HEK293 (cell line): ENCODE measurements around the gene ARIH2.

Experiments used
- CTCF ChIA-PET: fragments of 350-600 bp; formaldehyde crosslinking; extraction: SDS; loops from one replicate; lab custom pipeline; 2021; ENCODE audit warnings: antibody characterized with exemption; lab: Yijun Ruan, JAX
- POLR2A ChIA-PET: fragments of 300-600 bp; formaldehyde crosslinking; extraction: SDS; loops from one replicate; lab custom pipeline; 2020; ENCODE audit warnings: antibody characterized with exemption, inconsistent platforms; lab: Yijun Ruan, JAX
- H3K27ac ChIP-seq: fragments of 200-500 bp; sonication (Bioruptor generic); 2 replicates; pipeline ENCODE4 v1.5.1; 2014; ENCODE audit warnings: low read depth, low read length, control low read depth, inconsistent platforms; ENCODE audit errors: extremely low read depth
- H3K36me3 ChIP-seq, 2 experiments: fragments of 200-500 bp in 1 of 2; sonication (Bioruptor generic) in 1 of 2; 1 replicate in 1 of 2; 2 replicates in 1 of 2; pipeline ENCODE4 v1.5.1; 2014 to 2017; ENCODE audit warnings: inconsistent platforms in 2 of 2, low read length in 2 of 2; ENCODE audit not compliant: control insufficient read depth in 2 of 2, insufficient read depth in 1 of 2
- H3K4me1 ChIP-seq: fragments of 200-500 bp; sonication (Bioruptor generic); 2 replicates; pipeline ENCODE4 v1.5.1; 2014; ENCODE audit warnings: mild to moderate bottlenecking, low read length, inconsistent platforms; ENCODE audit not compliant: control insufficient read depth, insufficient read depth
- H3K4me3 ChIP-seq: 2 replicates; pipeline ENCODE4 v1.5.1; 2011; ENCODE audit warnings: low read depth, mild to moderate bottlenecking, control low read depth, low read length, moderate library complexity
- H3K9me3 ChIP-seq: fragments of 200-500 bp; sonication (Bioruptor generic); 2 replicates; pipeline ENCODE4 v1.5.1; 2014; ENCODE audit warnings: low read depth, low read length, inconsistent platforms; ENCODE audit not compliant: control insufficient read depth, insufficient read depth
- BCL11B ChIP-seq: fragments of 450-650 bp; formaldehyde crosslinking; IDR thresholded peaks from 2 replicates; pipeline ENCODE4 v1.5.1; 2016; ENCODE audit warnings: low read depth, missing biosample characterization, missing genetic modification characterization
- HOXC10 ChIP-seq: sonication (generic); formaldehyde crosslinking; IDR thresholded peaks from 2 replicates; pipeline ENCODE4 v1.8.1; 2023; ENCODE audit warnings: mild to moderate bottlenecking, missing genetic modification reagents
- KLF8 ChIP-seq: fragments of 450-650 bp; formaldehyde crosslinking; IDR thresholded peaks from 2 replicates; pipeline ENCODE4 v1.5.1; 2016; ENCODE audit warnings: missing biosample characterization, missing genetic modification characterization
- MEIS1 ChIP-seq: sonication (generic); formaldehyde crosslinking; IDR thresholded peaks from 2 replicates; pipeline ENCODE4 v1.8.1; 2022; ENCODE audit warnings: missing genetic modification reagents, mild to moderate bottlenecking, borderline replicate concordance
- MYNN ChIP-seq: fragments of 450-650 bp; formaldehyde crosslinking; IDR thresholded peaks from 2 replicates; pipeline ENCODE4 v1.5.1; 2016; ENCODE audit warnings: missing biosample characterization, missing genetic modification characterization, borderline replicate concordance
- MZF1 ChIP-seq: fragments of 450-650 bp; formaldehyde crosslinking; IDR thresholded peaks from 2 replicates; pipeline ENCODE4 v1.5.1; 2017; ENCODE audit warnings: missing biosample characterization, missing genetic modification characterization, borderline replicate concordance
- OSR2 ChIP-seq: fragments of 450-650 bp; formaldehyde crosslinking; IDR thresholded peaks from 2 replicates; pipeline ENCODE4 v1.5.1; 2016; ENCODE audit warnings: missing biosample characterization, missing genetic modification characterization
- REPIN1 ChIP-seq: fragments of 450-650 bp; formaldehyde crosslinking; IDR thresholded peaks from 2 replicates; pipeline ENCODE4 v1.5.1; 2017; ENCODE audit warnings: missing biosample characterization, missing genetic modification characterization, low read depth
- SP7 ChIP-seq: fragments of 450-650 bp; formaldehyde crosslinking; IDR thresholded peaks from 2 replicates; pipeline ENCODE4 v1.5.1; 2016; ENCODE audit warnings: missing biosample characterization, missing genetic modification characterization
- ZBTB20 ChIP-seq: fragments of 450-650 bp; formaldehyde crosslinking; IDR thresholded peaks from 2 replicates; pipeline ENCODE4 v1.5.1; 2016; ENCODE audit warnings: missing biosample characterization, missing genetic modification characterization
- ZBTB8A ChIP-seq: fragments of 450-650 bp; formaldehyde crosslinking; IDR thresholded peaks from 2 replicates; pipeline ENCODE4 v1.5.1; 2016; ENCODE audit warnings: missing biosample characterization, missing genetic modification characterization
- ZFP69B ChIP-seq: fragments of 450-650 bp; formaldehyde crosslinking; IDR thresholded peaks from 2 replicates; pipeline ENCODE4 v1.5.1; 2016; ENCODE audit warnings: missing biosample characterization, missing genetic modification characterization
- ZNF10 ChIP-seq: fragments of 450-650 bp; formaldehyde crosslinking; IDR thresholded peaks from 2 replicates; pipeline ENCODE4 v1.5.1; 2017; ENCODE audit warnings: missing biosample characterization, missing genetic modification characterization
- ZNF121 ChIP-seq: fragments of 450-650 bp; formaldehyde crosslinking; IDR thresholded peaks from 2 replicates; pipeline ENCODE4 v1.5.1; 2016; ENCODE audit warnings: missing biosample characterization, missing genetic modification characterization
- ZNF133 ChIP-seq: fragments of 450-650 bp; formaldehyde crosslinking; IDR thresholded peaks from 2 replicates; pipeline ENCODE4 v1.5.1; 2016; ENCODE audit warnings: missing biosample characterization, missing genetic modification characterization
- ZNF16 ChIP-seq: fragments of 450-650 bp; formaldehyde crosslinking; IDR thresholded peaks from 2 replicates; pipeline ENCODE4 v1.5.1; 2016; ENCODE audit warnings: low read depth, missing biosample characterization, missing genetic modification characterization
- ZNF174 ChIP-seq: fragments of 450-650 bp; formaldehyde crosslinking; IDR thresholded peaks from 2 replicates; pipeline ENCODE4 v1.5.0; 2017; ENCODE audit warnings: missing biosample characterization, mild to moderate bottlenecking, missing genetic modification characterization
- ZNF211 ChIP-seq: fragments of 450-650 bp; formaldehyde crosslinking; IDR thresholded peaks from 2 replicates; pipeline ENCODE4 v1.5.1; 2016; ENCODE audit warnings: low read depth, missing biosample characterization, missing genetic modification characterization
- ZNF366 ChIP-seq: fragments of 450-650 bp; formaldehyde crosslinking; conservative IDR thresholded peaks from 2 replicates; pipeline ENCODE4 v1.5.1; 2016; ENCODE audit warnings: missing biosample characterization, missing genetic modification characterization
- ZNF394 ChIP-seq: fragments of 450-650 bp; formaldehyde crosslinking; IDR thresholded peaks from 2 replicates; pipeline ENCODE4 v1.5.1; 2016; ENCODE audit warnings: missing biosample characterization, missing genetic modification characterization, mild to moderate bottlenecking, moderate library complexity, borderline replicate concordance
- ZNF404 ChIP-seq: fragments of 450-650 bp; formaldehyde crosslinking; IDR thresholded peaks from 2 replicates; pipeline ENCODE4 v1.5.1; 2017; ENCODE audit warnings: missing biosample characterization, missing genetic modification characterization
- ZNF433 ChIP-seq: fragments of 450-650 bp; formaldehyde crosslinking; IDR thresholded peaks from 2 replicates; pipeline ENCODE4 v1.5.1; 2016; ENCODE audit warnings: missing biosample characterization, missing genetic modification characterization, low read depth
- ZNF521 ChIP-seq: fragments of 450-650 bp; formaldehyde crosslinking; IDR thresholded peaks from 2 replicates; pipeline ENCODE4 v1.5.1; 2017; ENCODE audit warnings: missing biosample characterization, mild to moderate bottlenecking, missing genetic modification characterization
- ZNF560 ChIP-seq: fragments of 450-650 bp; formaldehyde crosslinking; IDR thresholded peaks from 2 replicates; pipeline ENCODE4 v1.5.1; 2017; ENCODE audit warnings: missing biosample characterization, missing genetic modification characterization, borderline replicate concordance
- ZNF561 ChIP-seq: fragments of 450-650 bp; IDR thresholded peaks from 2 replicates; pipeline ENCODE4 v1.5.1; 2018; ENCODE audit warnings: missing biosample characterization, missing genetic modification characterization, borderline replicate concordance
- ZNF660 ChIP-seq: fragments of 450-650 bp; IDR thresholded peaks from 2 replicates; pipeline ENCODE4 v1.5.1; 2018; ENCODE audit warnings: missing biosample characterization, mild to moderate bottlenecking, missing genetic modification characterization
- ZNF776 ChIP-seq: fragments of 450-650 bp; formaldehyde crosslinking; IDR thresholded peaks from 2 replicates; pipeline ENCODE4 v1.5.0; 2017; ENCODE audit warnings: missing biosample characterization, missing genetic modification characterization, borderline replicate concordance
- ZNF777 ChIP-seq: fragments of 450-650 bp; formaldehyde crosslinking; IDR thresholded peaks from 2 replicates; pipeline ENCODE4 v1.5.1; 2017; ENCODE audit warnings: missing biosample characterization, missing genetic modification characterization, borderline replicate concordance
- ZNF791 ChIP-seq: fragments of 450-650 bp; formaldehyde crosslinking; IDR thresholded peaks from 2 replicates; pipeline ENCODE4 v1.5.1; 2016; ENCODE audit warnings: missing biosample characterization, missing genetic modification characterization
- ZSCAN23 ChIP-seq: fragments of 450-650 bp; formaldehyde crosslinking; IDR thresholded peaks from 2 replicates; pipeline ENCODE4 v1.5.1; 2016; ENCODE audit warnings: missing biosample characterization, missing genetic modification characterization
- ZXDB ChIP-seq: fragments of 450-650 bp; formaldehyde crosslinking; IDR thresholded peaks from 2 replicates; pipeline ENCODE4 v1.5.1; 2016; ENCODE audit warnings: missing biosample characterization, missing genetic modification characterization
- TF ChIP-seq, protein P1 (sequence below): fragments of 450-650 bp; formaldehyde crosslinking; IDR thresholded peaks from 2 replicates; pipeline ENCODE4 v1.5.1; 2016; ENCODE audit warnings: missing biosample characterization, missing genetic modification characterization
- TF ChIP-seq, protein P2 (sequence below): fragments of 450-650 bp; formaldehyde crosslinking; IDR thresholded peaks from 2 replicates; pipeline ENCODE4 v1.5.1; 2017; ENCODE audit warnings: missing biosample characterization, missing genetic modification characterization

ARIH2 gene

DNA sequence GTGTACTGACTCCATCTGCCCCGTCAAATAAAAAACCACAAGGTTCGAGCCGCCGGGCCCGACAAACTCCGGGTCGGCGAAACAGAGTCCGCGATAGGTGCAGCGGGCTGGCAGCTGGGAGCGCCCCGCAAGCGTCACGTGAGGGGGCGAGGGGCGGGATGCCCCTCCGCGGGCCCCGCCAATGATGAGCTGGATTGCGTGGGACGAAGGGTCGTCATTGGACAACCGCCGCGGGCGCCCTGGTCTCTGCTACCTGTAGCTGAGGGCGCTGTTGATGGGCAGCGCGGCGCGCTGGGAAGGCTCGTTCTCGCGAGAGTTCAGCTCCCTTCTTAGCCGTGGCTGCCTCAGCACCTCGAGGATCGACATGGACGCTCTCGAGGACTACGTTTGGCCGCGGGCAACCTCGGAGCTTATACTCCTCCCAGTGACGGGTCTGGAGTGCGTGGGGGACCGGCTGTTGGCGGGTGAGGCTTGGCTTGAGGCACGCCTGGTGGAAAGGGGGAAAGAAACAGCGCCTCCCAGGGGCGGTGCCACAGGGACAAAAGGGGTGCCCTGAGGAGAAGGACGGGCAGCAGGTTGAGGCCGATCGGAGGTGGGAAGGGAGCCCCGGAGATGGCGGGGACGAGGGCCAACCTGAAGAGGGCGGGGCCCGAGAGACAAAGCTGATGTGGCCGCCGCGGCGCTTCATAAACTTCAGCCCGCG lies 88.6 kb downstream of the ARIH2 start, which contains the start of gene WDR6 (continued):
- TF ChIP-seq, protein P1, sequence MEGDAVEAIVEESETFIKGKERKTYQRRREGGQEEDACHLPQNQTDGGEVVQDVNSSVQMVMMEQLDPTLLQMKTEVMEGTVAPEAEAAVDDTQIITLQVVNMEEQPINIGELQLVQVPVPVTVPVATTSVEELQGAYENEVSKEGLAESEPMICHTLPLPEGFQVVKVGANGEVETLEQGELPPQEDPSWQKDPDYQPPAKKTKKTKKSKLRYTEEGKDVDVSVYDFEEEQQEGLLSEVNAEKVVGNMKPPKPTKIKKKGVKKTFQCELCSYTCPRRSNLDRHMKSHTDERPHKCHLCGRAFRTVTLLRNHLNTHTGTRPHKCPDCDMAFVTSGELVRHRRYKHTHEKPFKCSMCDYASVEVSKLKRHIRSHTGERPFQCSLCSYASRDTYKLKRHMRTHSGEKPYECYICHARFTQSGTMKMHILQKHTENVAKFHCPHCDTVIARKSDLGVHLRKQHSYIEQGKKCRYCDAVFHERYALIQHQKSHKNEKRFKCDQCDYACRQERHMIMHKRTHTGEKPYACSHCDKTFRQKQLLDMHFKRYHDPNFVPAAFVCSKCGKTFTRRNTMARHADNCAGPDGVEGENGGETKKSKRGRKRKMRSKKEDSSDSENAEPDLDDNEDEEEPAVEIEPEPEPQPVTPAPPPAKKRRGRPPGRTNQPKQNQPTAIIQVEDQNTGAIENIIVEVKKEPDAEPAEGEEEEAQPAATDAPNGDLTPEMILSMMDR (tag by site-specific recombination) = peak; percentile 91

DNA sequence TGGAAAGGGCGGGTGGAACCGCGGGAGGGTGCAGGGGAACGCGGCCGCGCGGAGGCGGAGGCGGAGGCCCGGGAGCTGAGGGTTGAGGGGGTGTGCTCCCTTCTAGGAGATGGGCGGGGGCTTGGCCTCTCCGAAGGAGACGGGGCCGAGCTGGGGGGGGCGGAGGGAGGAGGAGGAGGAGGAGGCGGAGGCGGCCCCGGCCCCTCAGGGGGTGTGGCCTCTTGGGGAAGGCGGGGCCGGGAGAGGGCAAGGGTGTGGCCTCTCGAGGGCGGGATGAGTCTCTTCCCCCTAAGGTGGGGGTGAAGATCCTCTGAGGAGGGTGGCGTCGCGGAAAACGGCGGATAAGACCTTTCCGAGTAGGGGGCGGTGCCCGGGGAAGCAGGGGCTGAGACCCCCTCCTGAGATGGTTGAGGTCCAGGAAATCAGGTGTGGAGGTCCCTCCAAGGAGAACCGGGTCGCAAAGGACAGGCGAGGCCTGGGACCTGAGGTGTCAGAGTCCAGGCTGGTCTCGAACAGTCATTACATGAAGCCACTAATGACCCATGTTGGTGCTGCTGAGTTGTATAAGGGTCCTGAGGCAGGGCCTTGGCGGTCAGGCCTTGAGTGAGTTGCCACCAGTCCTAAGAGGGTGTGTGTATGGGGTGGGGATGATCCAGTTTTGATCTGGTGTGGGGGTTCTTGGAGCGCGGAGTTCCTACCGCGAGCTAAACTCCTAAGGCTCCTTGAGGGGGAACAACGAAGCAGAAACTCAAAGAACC lies 89.3 kb downstream of the ARIH2 start:
- Histone ChIP-seq H3K36me3 (peaks cover 3 to 25% of the 10 kb centered on the region in 2 experiments; a peak in 2 of 3 replicates), H3K9me3 (no peaks in the 10 kb centered on the region), H3K4me1 (no peaks in the 10 kb centered on the region), H3K27ac (peak overlapping the region; percentile 93), H3K4me3 (peak overlapping the region; percentile 74)
- ChIA-PET CTCF (interaction anchor here (0.7 to 3.8 kb wide), 9 partner anchors 8 to 20 kb away, joined by 3 to 20 read pairs (median 5); partner anchors contain the start of genes NDUFAF3 and P4HTM), POLR2A (interaction anchor here (0.6 to 4.4 kb wide), 18 partner anchors 12 to 606 kb away, joined by 3 to 141 read pairs (median 6); partner anchors contain the start of genes ARIH2, DALRD3, IMPDH2 and IP6K2)
- 0 out of 2 replicates have a peak, but pooled peaks have one; percentile 1 for TF ChIP-seq ZNF394
- no peak for TF ChIP-seq ZBTB8A
- TF ChIP-seq ZFP69B (tag by site-specific recombination) = no peak
- 0 out of 2 replicates have a peak, but pooled peaks have one; percentile 4 for TF ChIP-seq OSR2
- TF ChIP-seq ZNF121 (tag by site-specific recombination) = no peak
- no peak for TF ChIP-seq ZNF791
- TF ChIP-seq ZSCAN23 (tag by site-specific recombination) = no peak
- no peak for TF ChIP-seq ZNF174 (tag by site-specific recombination)
- TF ChIP-seq ZNF776 (tag by site-specific recombination) = no peak
- peak; percentile 58 for TF ChIP-seq KLF8
- no peak for TF ChIP-seq SP7 (tag by site-specific recombination)
- TF ChIP-seq ZNF10 (tag by site-specific recombination) = no peak
- TF ChIP-seq ZNF660 (tag by site-specific recombination) = no peak
- no peak for TF ChIP-seq ZNF521
- TF ChIP-seq ZNF366 (tag by site-specific recombination) = 0 out of 2 replicates have a peak, but pooled peaks have one; percentile 7
- TF ChIP-seq ZNF211 (tag by site-specific recombination) = no peak
- TF ChIP-seq HOXC10 (CRISPR knock-in tag) = no peak
- TF ChIP-seq ZNF133 (tag by site-specific recombination) = no peak
- peak; percentile 48 for TF ChIP-seq ZBTB20
- no peak for TF ChIP-seq ZNF433 (tag by site-specific recombination)
- TF ChIP-seq ZNF561 (tag by site-specific recombination) = no peak
- no peak for TF ChIP-seq ZNF560 (tag by site-specific recombination)
- TF ChIP-seq MZF1 (tag by site-specific recombination) = 0 out of 2 replicates have a peak, but pooled peaks have one; percentile 0
- TF ChIP-seq ZNF777 (tag by site-specific recombination) = no peak
- TF ChIP-seq ZXDB (tag by site-specific recombination) = no peak; the same call in 1 of the 2 replicates
- TF ChIP-seq REPIN1 (tag by site-specific recombination) = no peak
- TF ChIP-seq, protein P2, sequence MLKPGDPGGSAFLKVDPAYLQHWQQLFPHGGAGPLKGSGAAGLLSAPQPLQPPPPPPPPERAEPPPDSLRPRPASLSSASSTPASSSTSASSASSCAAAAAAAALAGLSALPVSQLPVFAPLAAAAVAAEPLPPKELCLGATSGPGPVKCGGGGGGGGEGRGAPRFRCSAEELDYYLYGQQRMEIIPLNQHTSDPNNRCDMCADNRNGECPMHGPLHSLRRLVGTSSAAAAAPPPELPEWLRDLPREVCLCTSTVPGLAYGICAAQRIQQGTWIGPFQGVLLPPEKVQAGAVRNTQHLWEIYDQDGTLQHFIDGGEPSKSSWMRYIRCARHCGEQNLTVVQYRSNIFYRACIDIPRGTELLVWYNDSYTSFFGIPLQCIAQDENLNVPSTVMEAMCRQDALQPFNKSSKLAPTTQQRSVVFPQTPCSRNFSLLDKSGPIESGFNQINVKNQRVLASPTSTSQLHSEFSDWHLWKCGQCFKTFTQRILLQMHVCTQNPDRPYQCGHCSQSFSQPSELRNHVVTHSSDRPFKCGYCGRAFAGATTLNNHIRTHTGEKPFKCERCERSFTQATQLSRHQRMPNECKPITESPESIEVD = no peak
- TF ChIP-seq MEIS1 = no peak
- TF ChIP-seq MYNN (tag by site-specific recombination) = no peak
- TF ChIP-seq ZNF404 (tag by site-specific recombination) = no peak
- TF ChIP-seq BCL11B (tag by site-specific recombination) = no peak
- TF ChIP-seq ZNF16 (tag by site-specific recombination) = no peak
